Measurements from ENCODE around the gene ADCYAP1R1. TPM values are rescaled to one million over a fixed set of nuclear protein-coding genes. Genes with fewer than 3 reads are reported as not detected.

Gene ADCYAP1R1
- total RNA-seq: 1 to 10 TPM in 1 of 2 donors, under 1 TPM in 1; 0.31 to 1.5 TPM
- long read RNA-seq, partial matches to known transcripts: 0 of 1 reads
- long read RNA-seq, other reads (novel, unspliced or antisense): 1 of 1 reads

- DNase-seq (no peak), ATAC-seq (no peak)
- intact Hi-C loops (cut with DNase I, micrococcal nuclease): no loop called here
These were observed at the start of gene ADCYAP1R1 for GRCh38 chr7:31051598-31052486. Gene ADCYAP1R1 (plus strand): TSS chr7:31052308. CDS start chr7:31063265, 10,957 bp downstream.

GRCh38 chr7:31003097-31003496, 49.0 kb upstream of the ADCYAP1R1 start:
- no peak for ATAC-seq
- no peak for DNase-seq
- intact Hi-C loops (cut with DNase I, micrococcal nuclease): no loop called here

GRCh38 chr7:31003721-31004120, 48.4 kb upstream of the ADCYAP1R1 start:
- DNase-seq: no peak
- intact Hi-C loops (cut with DNase I, micrococcal nuclease): no loop called here
- no peak for ATAC-seq

- ATAC-seq (no peak), DNase-seq (no peak)
- intact Hi-C loops (cut with DNase I, micrococcal nuclease): no loop called here
These were observed 47.7 kb upstream of the ADCYAP1R1 start for GRCh38 chr7:31004393-31004792.

GRCh38 chr7:31006857-31007256, 45.3 kb upstream of the ADCYAP1R1 start:
- ATAC-seq: no peak
- intact Hi-C loops (cut with DNase I, micrococcal nuclease): no loop called here
- DNase-seq: no peak

- no peak for DNase-seq
- intact Hi-C loops (cut with DNase I, micrococcal nuclease): no loop called here
- no peak for ATAC-seq
These were observed 44.5 kb upstream of the ADCYAP1R1 start for GRCh38 chr7:31007634-31008033.

- no peak for ATAC-seq
These were observed 37.3 kb upstream of the ADCYAP1R1 start for GRCh38 chr7:31014826-31015225.

GRCh38 chr7:31017032-31017675, 35.0 kb upstream of the ADCYAP1R1 start:
- ATAC-seq (no peak), DNase-seq (no peak)
- intact Hi-C loops (cut with DNase I, micrococcal nuclease): no loop called here

More at GRCh38 chr7:31014826-31015225, 37.3 kb upstream of the ADCYAP1R1 start:
- DNase-seq: no peak
- intact Hi-C loops (cut with DNase I, micrococcal nuclease): no loop called here

- intact Hi-C loops (cut with DNase I, micrococcal nuclease): no loop called here
- ATAC-seq (no peak), DNase-seq (no peak)
These were observed 34.4 kb upstream of the ADCYAP1R1 start for GRCh38 chr7:31017721-31018120.

GRCh38 chr7:31019509-31019908, 32.6 kb upstream of the ADCYAP1R1 start:
- intact Hi-C loops (cut with DNase I, micrococcal nuclease): no loop called here
- DNase-seq: no peak
- ATAC-seq: no peak

- intact Hi-C loops (cut with DNase I, micrococcal nuclease): no loop called here
- DNase-seq (no peak), ATAC-seq (no peak)
These were observed 31.9 kb upstream of the ADCYAP1R1 start for GRCh38 chr7:31020161-31020560.

- intact Hi-C loops (cut with DNase I, micrococcal nuclease): no loop called here
- ATAC-seq (no peak), DNase-seq (no peak)
These were observed 31.5 kb upstream of the ADCYAP1R1 start for GRCh38 chr7:31020652-31021051.

- ATAC-seq (no peak), DNase-seq (no peak)
- intact Hi-C loops (cut with DNase I, micrococcal nuclease): no loop called here
These were observed 30.0 kb upstream of the ADCYAP1R1 start for GRCh38 chr7:31022117-31022516.

GRCh38 chr7:31022726-31023125, 29.4 kb upstream of the ADCYAP1R1 start:
- no peak for ATAC-seq
- intact Hi-C loops (cut with DNase I, micrococcal nuclease): no loop called here
- DNase-seq: no peak

GRCh38 chr7:31023877-31024276, 28.2 kb upstream of the ADCYAP1R1 start:
- ATAC-seq (no peak), DNase-seq (no peak)
- intact Hi-C loops (cut with DNase I, micrococcal nuclease): no loop called here

- intact Hi-C loops (cut with DNase I, micrococcal nuclease): no loop called here
- DNase-seq (peak; percentile 15 to 34), ATAC-seq (no peak)
These were observed 24.7 kb upstream of the ADCYAP1R1 start for GRCh38 chr7:31027161-31027965.

- DNase-seq (no peak), ATAC-seq (no peak)
- intact Hi-C loops (cut with DNase I, micrococcal nuclease): no loop called here
These were observed 24.1 kb upstream of the ADCYAP1R1 start for GRCh38 chr7:31028006-31028405.

GRCh38 chr7:31028417-31028992, 23.6 kb upstream of the ADCYAP1R1 start:
- intact Hi-C loops (cut with DNase I, micrococcal nuclease): no loop called here
- DNase-seq: no peak
- no peak for ATAC-seq
